ENCODE results near the gene BBS9.
"Not testable (repeated sequence)": the region's sequence is repeated elsewhere in the genome, so short reads cannot be mapped to it uniquely, and the experiment has no call there.

Gene BBS9

GRCh38 chr7:33195264-33195663, 65.9 kb downstream of the BBS9 start:
- DNase-seq (ENCODE audit: low spot score), result no peak

DNA sequence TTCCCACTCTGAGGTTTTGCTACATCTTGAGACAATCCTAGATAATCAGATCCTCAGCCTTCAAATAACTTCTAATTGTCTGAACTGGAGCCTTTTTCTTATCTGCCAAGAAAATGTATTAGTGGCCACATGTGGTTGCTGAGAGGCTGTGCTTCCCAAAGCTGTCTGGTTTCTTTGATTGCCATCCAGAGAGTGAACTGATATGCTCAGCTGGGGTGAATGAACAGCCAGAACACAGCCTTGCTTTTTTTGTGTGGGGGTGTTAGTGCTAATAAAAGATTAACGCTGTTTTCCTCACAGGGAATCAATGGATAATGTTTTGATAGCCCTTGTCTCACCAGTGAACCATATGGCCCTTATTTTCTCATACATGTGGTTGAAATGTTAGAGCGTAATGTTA, 66.9 kb downstream of the BBS9 start:
- peak; percentile 19 for DNase-seq (ENCODE audit: low spot score)

GRCh38 chr7:33200282-33200681, 70.9 kb downstream of the BBS9 start:
- DNase-seq (ENCODE audit: low spot score), result no peak

- DNase-seq (ENCODE audit: low spot score), result no peak
Measured at GRCh38 chr7:33201821-33202220, 72.5 kb downstream of the BBS9 start.

GRCh38 chr7:33210958-33211357, 81.6 kb downstream of the BBS9 start:
- DNase-seq (ENCODE audit: low spot score), result no peak

DNA sequence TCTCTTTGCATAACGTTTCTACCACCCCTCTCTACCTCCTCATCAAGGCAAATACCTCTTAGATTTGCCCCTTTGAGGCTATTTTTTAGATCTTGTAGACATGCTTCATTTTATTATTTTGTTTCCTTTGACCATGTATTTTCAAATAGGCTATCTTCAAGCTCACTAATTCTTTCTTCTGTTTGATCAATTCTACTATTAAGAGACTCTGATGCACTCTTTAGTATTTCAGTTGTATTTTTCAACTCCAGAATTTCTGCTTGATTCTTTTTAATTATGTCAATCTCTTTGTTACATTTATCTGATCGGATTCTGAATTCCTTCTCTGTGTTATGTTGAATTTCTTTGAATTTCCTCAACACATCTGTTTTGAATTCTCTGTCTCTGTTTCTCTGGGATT, 82.8 kb downstream of the BBS9 start:
- no peak for DNase-seq (ENCODE audit: low spot score)

DNA sequence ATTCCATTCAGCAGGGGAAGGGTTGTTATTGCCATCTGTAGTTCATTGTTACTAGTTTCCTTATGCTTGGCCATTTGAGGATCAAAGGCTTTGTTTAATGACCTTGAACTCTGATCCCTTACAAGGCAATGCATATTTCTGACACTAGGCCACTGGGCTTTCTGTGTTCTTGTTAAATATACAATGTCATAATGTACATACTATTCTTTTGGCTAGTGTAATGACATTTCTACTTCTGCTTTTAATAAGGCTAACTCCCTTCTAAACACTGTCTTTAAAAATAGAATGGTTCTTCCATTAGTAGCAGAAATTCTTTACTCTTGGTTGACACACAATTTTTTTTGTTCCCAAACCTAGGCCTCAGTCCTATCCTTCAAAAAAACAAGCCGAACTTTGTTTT, 86.6 kb downstream of the BBS9 start:
- no peak for DNase-seq (ENCODE audit: low spot score)

GRCh38 chr7:33217595-33217994, 88.2 kb downstream of the BBS9 start:
- no peak for DNase-seq (ENCODE audit: low spot score)

DNA sequence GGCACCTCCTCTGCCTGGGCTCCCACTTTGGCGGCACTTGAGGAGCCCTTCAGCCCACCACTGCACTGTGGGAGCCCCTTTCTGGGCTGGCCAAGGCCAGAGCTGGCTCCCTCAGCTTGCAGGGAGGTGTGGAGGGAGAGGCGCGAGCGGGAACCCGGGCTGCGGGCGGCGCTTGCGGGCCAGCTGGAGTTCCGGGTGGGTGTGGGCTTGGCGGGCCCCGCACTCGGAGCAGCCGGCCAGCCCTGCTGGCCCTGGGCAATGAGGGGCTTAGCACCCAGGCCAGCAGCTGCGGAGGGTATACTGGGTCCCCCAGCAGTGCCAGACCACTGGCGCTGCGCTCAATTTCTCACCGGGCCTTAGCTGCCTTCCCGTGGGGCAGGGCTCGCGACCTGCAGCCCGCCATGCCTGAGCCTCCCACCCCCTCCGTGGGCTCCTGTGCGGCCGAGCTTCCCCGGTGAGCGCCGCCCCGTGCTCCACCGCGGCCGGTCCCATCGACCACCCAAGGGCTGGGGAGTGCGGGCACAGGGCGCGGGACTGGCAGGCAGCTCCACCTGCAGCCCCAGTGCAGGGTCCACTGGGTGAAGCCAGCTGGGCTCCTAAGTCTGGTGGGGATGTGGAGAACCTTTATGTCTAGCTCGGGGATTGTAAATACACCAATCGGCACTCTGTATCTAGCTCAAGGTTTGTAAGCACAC, 89.6 kb downstream of the BBS9 start:
- DNase-seq (ENCODE audit: low spot score), result not testable (repeated sequence)

GRCh38 chr7:33220231-33220630, 90.9 kb downstream of the BBS9 start:
- no peak for DNase-seq (ENCODE audit: low spot score)

- no peak for DNase-seq (ENCODE audit: low spot score)
Measured at GRCh38 chr7:33221390-33221789, 92.0 kb downstream of the BBS9 start.

DNA sequence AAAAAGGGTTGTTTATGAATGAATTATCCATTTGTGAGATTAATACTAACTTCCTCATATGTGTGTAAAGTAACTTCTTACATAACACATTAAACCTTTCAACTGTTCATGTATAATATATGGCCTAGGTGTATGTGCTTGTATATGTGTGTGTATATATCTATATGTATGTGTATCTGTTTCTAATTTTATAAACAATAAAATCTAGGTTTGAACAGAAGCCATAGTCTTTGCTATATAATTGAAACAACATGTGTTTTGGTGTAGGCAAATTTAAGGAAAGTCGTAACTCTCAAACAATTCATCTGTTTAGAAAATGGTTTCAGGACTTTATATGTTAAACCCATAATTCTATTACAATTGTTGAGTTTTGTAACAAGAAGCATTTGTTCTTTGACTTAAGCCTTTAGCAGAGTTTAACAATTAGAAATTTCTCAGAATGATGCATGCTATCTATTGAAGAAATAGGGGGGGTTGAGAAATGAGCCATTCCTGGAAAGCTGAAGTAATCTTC, 103.3 kb downstream of the BBS9 start:
- DNase-seq (ENCODE audit: low spot score), result no peak

DNA sequence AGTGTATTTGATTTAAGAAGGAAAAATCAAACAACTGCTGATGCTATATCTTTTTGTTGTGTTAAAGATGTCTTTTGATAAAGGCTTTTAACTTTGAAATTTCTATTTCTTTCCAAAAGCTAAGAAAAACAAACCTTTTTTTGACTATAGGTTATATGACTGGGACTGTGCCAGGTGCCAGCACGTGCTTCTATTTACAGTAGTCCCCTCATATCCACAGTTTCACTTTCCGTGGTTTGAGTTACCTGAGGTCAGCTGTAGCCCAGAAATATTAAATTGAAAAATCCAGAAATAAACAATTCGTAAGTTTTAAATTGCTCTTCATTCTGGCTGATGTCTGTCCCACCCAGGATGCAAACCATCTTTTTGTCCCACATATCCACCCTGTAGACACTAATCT, 104.3 kb downstream of the BBS9 start:
- DNase-seq (ENCODE audit: low spot score), result no peak

DNA sequence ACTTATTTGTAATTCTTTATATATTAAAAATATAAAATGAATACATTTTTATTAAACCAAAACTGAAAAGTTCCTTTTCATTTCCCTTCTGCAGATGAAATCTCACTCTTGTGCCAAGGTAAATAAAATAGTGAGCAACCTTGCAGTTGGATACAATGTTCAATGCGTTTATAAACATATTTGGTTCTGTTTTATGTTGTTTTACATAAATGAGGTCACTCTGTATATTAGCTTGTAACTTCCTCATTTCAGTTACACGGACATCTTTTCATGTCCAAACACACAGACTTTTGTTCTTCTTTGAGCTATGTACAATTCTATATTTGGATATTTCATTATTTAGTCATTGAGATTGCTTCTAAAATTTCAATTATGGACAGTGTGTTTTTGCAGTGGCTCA, 107.7 kb downstream of the BBS9 start:
- DNase-seq (ENCODE audit: low spot score), result no peak

GRCh38 chr7:33243319-33243881, 114.0 kb downstream of the BBS9 start:
- peak; percentile 46 for DNase-seq (ENCODE audit: low spot score)

DNA sequence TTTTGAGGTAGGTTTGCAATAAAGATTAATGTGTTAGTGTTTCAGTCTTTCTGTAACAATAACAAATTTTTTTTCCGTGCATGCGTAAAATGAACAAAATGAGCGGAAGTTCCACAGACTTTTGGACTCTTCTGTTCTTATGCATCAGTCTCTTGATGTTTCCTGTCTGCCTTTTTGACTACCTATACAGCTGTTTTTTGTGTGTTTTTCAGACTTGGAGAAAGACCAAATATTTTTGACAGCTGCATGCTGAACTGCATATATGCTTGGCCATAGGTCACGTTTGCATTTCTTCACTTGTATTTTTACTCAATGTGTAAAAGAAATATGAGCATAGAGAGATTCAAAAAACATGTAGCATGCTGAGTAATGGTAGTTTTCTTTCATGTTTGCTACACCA, 119.3 kb downstream of the BBS9 start:
- no peak for DNase-seq (ENCODE audit: low spot score)

- DNase-seq (ENCODE audit: low spot score), result no peak
Measured at GRCh38 chr7:33250421-33250871, 121.1 kb downstream of the BBS9 start.

GRCh38 chr7:33251301-33251700, 121.9 kb downstream of the BBS9 start:
- no peak for DNase-seq (ENCODE audit: low spot score)

DNA sequence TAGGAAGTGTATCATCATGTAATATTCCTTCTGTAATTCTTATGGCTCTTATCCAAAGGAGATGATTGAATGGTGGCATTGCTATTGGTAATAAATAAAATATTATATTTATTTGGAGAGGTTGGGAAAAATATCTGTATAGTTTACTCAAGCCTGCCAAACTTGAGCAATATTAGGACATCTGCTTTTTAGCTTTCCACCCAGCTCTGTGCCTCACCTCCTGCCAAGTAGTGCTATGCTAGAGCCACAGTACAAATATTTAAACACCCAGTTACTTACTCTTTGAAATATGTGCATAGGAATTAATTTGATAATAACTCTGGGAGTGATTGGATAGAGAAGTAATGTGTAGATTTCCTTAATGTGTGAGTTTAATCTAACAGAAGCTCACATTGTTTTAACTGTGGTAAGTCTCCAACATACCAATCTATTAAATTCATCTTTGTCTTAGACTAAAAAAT, 129.2 kb downstream of the BBS9 start:
- DNase-seq (ENCODE audit: low spot score), result no peak

GRCh38 chr7:33261585-33261984, 132.2 kb downstream of the BBS9 start:
- no peak for DNase-seq (ENCODE audit: low spot score)

GRCh38 chr7:33262476-33262875, 133.1 kb downstream of the BBS9 start:
- no peak for DNase-seq (ENCODE audit: low spot score)

DNA sequence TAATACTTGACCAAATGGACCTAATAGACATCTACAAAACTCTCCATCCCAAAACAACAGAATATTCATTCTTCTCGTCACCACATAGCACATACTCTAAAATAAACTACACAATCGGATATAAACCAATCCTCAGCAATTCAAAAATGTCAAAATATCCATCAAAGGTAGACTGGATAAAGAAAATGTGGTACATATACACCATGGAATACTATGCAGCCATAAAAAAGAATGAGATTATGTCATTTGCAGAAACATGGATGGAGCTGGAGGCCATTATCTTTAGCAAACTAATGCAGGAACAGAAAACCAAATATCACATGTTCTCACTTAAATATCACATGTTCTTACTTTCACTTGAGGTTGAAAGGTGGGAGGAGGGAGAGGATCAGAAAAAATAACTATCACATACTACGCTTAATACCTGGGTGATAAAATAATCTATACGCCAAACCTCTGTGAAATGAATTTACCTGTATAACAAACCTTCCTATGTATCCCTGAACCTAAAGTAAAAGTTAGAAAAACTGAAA, 142.5 kb downstream of the BBS9 start:
- not testable (repeated sequence) for DNase-seq (ENCODE audit: low spot score)

DNA sequence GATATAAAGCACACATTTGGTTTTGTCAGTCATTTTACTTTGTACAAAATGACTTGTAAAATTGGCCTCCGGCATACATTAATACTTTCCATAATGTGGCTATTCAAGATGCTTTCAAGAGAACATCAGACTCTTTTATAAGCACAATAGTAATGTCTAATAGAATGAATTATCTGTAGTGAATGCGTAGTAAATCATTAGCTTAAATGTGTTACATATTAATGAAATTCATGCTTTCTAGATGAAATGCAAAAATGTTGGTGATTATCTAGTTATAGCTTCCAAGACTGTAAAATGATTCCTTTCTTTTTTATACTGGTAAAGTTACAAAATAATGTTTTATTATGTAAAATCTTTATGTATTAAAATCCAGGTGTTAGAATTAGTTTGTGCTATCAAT, 144.0 kb downstream of the BBS9 start:
- no peak for DNase-seq (ENCODE audit: low spot score)
